Osteocyte (in vitro differentiated cells): Measurements from ENCODE around the gene ANKRD60. TPM values are rescaled to one million over a fixed set of nuclear protein-coding genes. Genes with fewer than 3 reads are reported as not detected.

Experiments
- DNase-seq: peaks from one replicate; pipeline ENCODE4 v3.0.0; 2021; ENCODE audit warnings: mixed read lengths; ENCODE audit not compliant: unreplicated experiment; ENCODE audit errors: extremely low spot score
- H3K27ac Mint-ChIP-seq: one replicate; pipeline ENCODE4 v1.8.0; 2021; ENCODE audit warnings: mild to moderate bottlenecking, mixed read lengths; ENCODE audit not compliant: unreplicated experiment
- H3K27me3 Mint-ChIP-seq: one replicate; pipeline ENCODE4 v1.8.0; 2021; ENCODE audit warnings: mixed read lengths; ENCODE audit not compliant: unreplicated experiment
- H3K36me3 Mint-ChIP-seq: one replicate; pipeline ENCODE4 v1.8.0; 2021; ENCODE audit warnings: mixed read lengths; ENCODE audit not compliant: unreplicated experiment
- H3K4me1 Mint-ChIP-seq: one replicate; pipeline ENCODE4 v1.8.0; 2021; ENCODE audit warnings: mixed read lengths; ENCODE audit not compliant: unreplicated experiment
- H3K4me3 Mint-ChIP-seq: one replicate; pipeline ENCODE4 v1.8.0; 2021; ENCODE audit warnings: mild to moderate bottlenecking, moderate library complexity, mixed read lengths; ENCODE audit not compliant: unreplicated experiment
- H3K9me3 Mint-ChIP-seq: one replicate; pipeline ENCODE4 v1.8.0; 2021; ENCODE audit warnings: mixed read lengths; ENCODE audit not compliant: unreplicated experiment
- CTCF ChIP-seq: fragments of 200-600 bp; sonication (generic); IDR thresholded peaks from 2 replicates; pipeline ENCODE4 v1.5.0; 2021; ENCODE audit warnings: antibody characterized with exemption, mild to moderate bottlenecking, moderate library complexity
- total RNA-seq: library from RNA; stranded (reverse); gene quantifications from 2 replicates; pipeline ENCODE4 v1.2.1, GENCODE V29; 2021

ANKRD60 gene
- total RNA-seq, 1 donor from 2014 or later, result not detected

- no peak for TF ChIP-seq CTCF
- Mint-ChIP-seq H3K9me3 (no peaks in the 10 kb centered on the region), H3K27me3 (no peaks in the 10 kb centered on the region), H3K4me1 (peaks cover 25% of the 10 kb centered on the region), H3K4me3 (no peak overlapping the region), H3K36me3 (peaks cover 14% of the 10 kb centered on the region), H3K27ac (no peak overlapping the region)
- DNase-seq, result peak; percentile 63
Measured at GRCh38 chr20:58241766-58242465, 13.5 kb upstream of the ANKRD60 start.

GRCh38 chr20:58240471-58240870 lies 12.0 kb upstream of the ANKRD60 start:
- Mint-ChIP-seq H3K4me3 (no peak overlapping the region), H3K27me3 (peaks cover 7% of the 10 kb centered on the region), H3K27ac (no peak overlapping the region), H3K4me1 (peaks cover 30% of the 10 kb centered on the region), H3K36me3 (peaks cover 7% of the 10 kb centered on the region), H3K9me3 (no peaks in the 10 kb centered on the region)
- TF ChIP-seq CTCF, result no peak
- no peak for DNase-seq

- H3K27ac Mint-ChIP-seq, result no peak overlapping the region
- H3K27me3 Mint-ChIP-seq, result peaks cover 10% of the 10 kb centered on the region
- no peak for DNase-seq
- H3K36me3 Mint-ChIP-seq, result peaks cover 3% of the 10 kb centered on the region
- no peak for TF ChIP-seq CTCF
- no peaks in the 10 kb centered on the region for H3K9me3 Mint-ChIP-seq
- H3K4me1 Mint-ChIP-seq, result peaks cover 24% of the 10 kb centered on the region
- no peak overlapping the region for H3K4me3 Mint-ChIP-seq
Measured at GRCh38 chr20:58239216-58239615, 10.8 kb upstream of the ANKRD60 start.

GRCh38 chr20:58238490-58238889 lies 10.0 kb upstream of the ANKRD60 start:
- no peaks in the 10 kb centered on the region for H3K9me3 Mint-ChIP-seq
- peaks cover 8% of the 10 kb centered on the region for H3K36me3 Mint-ChIP-seq
- peaks cover 10% of the 10 kb centered on the region for H3K27me3 Mint-ChIP-seq
- H3K4me3 Mint-ChIP-seq, result no peak overlapping the region
- H3K27ac Mint-ChIP-seq, result no peak overlapping the region
- no peak for TF ChIP-seq CTCF
- peaks cover 20% of the 10 kb centered on the region for H3K4me1 Mint-ChIP-seq
- DNase-seq, result peak; percentile 66

- peak overlapping the region; percentile 40 for H3K27ac Mint-ChIP-seq
- H3K4me1 Mint-ChIP-seq, result peaks cover 20% of the 10 kb centered on the region
- no peak for DNase-seq
- H3K4me3 Mint-ChIP-seq, result peak overlapping the region; percentile 81
- peaks cover 10% of the 10 kb centered on the region for H3K27me3 Mint-ChIP-seq
- TF ChIP-seq CTCF, result peak; percentile 1
- H3K36me3 Mint-ChIP-seq, result peaks cover 8% of the 10 kb centered on the region
- no peaks in the 10 kb centered on the region for H3K9me3 Mint-ChIP-seq
Measured at GRCh38 chr20:58237318-58238132, 9.1 kb upstream of the ANKRD60 start.
